ENCODE results near the gene ARVCF. TPM values are rescaled to one million over a fixed set of nuclear protein-coding genes. Genes with fewer than 3 reads are reported as not detected.

ARVCF gene
- total and polyA plus RNA-seq, 2 experiments from 2014 or later = 15.6 to 122 TPM

- Histone ChIP-seq H3F3A (replicated peaks; ENCODE audit: low read depth) (no peaks in the 10 kb centered on the region; the same call in 1 of the 2 replicates), H3K4me2 (no peak overlapping the region), H3K4me1 (ENCODE audit: insufficient read depth) (peaks cover 3% of the 10 kb centered on the region; the same call in 1 of the 2 replicates), H3K4me3 (no peak overlapping the region), H3K27me3 (ENCODE audit: insufficient read depth) (peaks cover 10% of the 10 kb centered on the region), H3K79me2 (replicated peaks; ENCODE audit: insufficient read depth) (no peaks in the 10 kb centered on the region), H3K36me3 (ENCODE audit: insufficient read depth) (no peaks in the 10 kb centered on the region), H3K9me2 (ENCODE audit: insufficient read depth) (no peaks in the 10 kb centered on the region), H2AFZ (no peak overlapping the region), H4K20me1 (replicated peaks; ENCODE audit: insufficient read depth) (no peaks in the 10 kb centered on the region), H3K27ac (ENCODE audit: low read depth) (no peak overlapping the region)
- Mint-ChIP-seq H3K27me3 (ENCODE audit: insufficient read depth, low read depth, poor library complexity) (peaks cover 10% of the 10 kb centered on the region), H3K36me3 (ENCODE audit: low read depth) (no peaks in the 10 kb centered on the region; the same call in 2 of the 3 replicates), H3K4me1 (peaks cover 9% of the 10 kb centered on the region; the same call in 2 of the 3 replicates), H3K9me3 (no peaks in the 10 kb centered on the region), H3K27ac (no peak overlapping the region), H3K4me3 (no peak overlapping the region)
- DNase-seq (ENCODE audit: low spot score) = no peak
- no peak for ATAC-seq
- no peak for TF ChIP-seq POLR2AphosphoS5 (IDR thresholded peaks at IDR 0.05; ENCODE audit: low read depth)
- no peak for TF ChIP-seq CTCF (conservative IDR thresholded peaks at IDR 0.05; ENCODE audit: low read depth in 2 of 2)
- no peak for TF ChIP-seq ZNF462 (CRISPR knock-in tag; IDR thresholded peaks at IDR 0.05)
- no peak for TF ChIP-seq ZNF331 (CRISPR knock-in tag; IDR thresholded peaks at IDR 0.05; ENCODE audit: low read depth)
- TF ChIP-seq EZH2phosphoT487 (IDR thresholded peaks at IDR 0.05; ENCODE audit: unreplicated experiment) = no peak
- TF ChIP-seq ZNF114 (CRISPR knock-in tag; IDR thresholded peaks at IDR 0.05) = no peak
- no peak for TF ChIP-seq ETS1 (IDR thresholded peaks at IDR 0.05)
- no peak for TF ChIP-seq STAT1 (IDR thresholded peaks at IDR 0.05; ENCODE audit: unreplicated experiment)
- no peak for TF ChIP-seq CREB1 (CRISPR knock-in tag; IDR thresholded peaks at IDR 0.05; ENCODE audit: low read depth)
- no peak for TF ChIP-seq EZH2 (IDR thresholded peaks at IDR 0.05; ENCODE audit: low read depth, unreplicated experiment)
- TF ChIP-seq REST (IDR thresholded peaks at IDR 0.05; ENCODE audit: unreplicated experiment) = no peak
- TF ChIP-seq JUNB (IDR thresholded peaks at IDR 0.05; ENCODE audit: unreplicated experiment) = no peak
- no peak for TF ChIP-seq NANOG (IDR thresholded peaks at IDR 0.05; ENCODE audit: borderline replicate concordance)
Observed at GRCh38 chr22:20011123-20011992, 5.3 kb downstream of the ARVCF start.
